ENCODE measurements around the gene ETV2.

DNA sequence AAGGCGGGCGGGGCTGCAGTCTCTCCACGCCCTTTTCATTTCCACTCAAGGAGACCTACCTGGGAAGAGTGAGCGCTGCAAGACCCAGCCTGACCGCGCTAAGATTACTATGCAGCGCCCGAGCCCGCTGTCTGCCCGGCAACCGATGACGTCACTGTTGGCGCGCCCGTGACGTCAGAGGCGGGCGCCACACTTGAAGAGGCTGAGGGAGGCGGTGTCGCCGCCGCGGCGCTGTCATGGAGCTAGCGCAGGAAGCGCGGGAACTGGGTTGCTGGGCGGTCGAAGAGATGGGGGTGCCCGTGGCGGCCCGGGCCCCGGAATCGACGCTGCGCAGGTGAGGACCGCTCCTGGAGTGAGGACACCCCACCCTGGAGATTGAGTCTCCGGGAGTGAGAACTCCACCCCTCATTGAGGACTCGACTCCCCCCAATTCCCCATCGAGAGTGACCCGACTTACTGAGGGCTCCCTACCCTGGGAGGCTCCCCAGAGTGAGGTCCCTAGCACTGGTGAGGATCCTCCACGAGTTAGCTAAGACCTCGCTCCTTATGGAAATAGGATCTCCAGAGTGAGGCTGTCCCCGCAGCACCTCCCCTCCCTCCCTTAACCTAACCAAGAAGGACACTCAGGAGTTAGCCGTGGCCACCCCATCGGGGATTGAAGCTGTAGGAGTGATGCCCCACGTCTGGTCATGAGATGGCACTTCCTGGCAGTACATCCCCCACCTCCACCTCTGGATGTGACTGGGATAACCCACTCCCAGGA lies 28.8 kb upstream of the ETV2 start, which contains the start of gene HAUS5:
- TF ChIP-seq GATA3 (IDR thresholded peaks at IDR 0.05; ENCODE audit: low read depth, low read length) (no peak), GATA2 (IDR thresholded peaks at IDR 0.05; ENCODE audit: low read depth, low read length) (no peak)
